ENCODE results near the gene TNFRSF8.

- no peak for TF ChIP-seq FOXS1 (CRISPR knock-in tag; IDR thresholded peaks at IDR 0.05)
- no peak for TF ChIP-seq POLR2A (IDR thresholded peaks at IDR 0.05; ENCODE audit: low read length)
- TF ChIP-seq, protein P1, sequence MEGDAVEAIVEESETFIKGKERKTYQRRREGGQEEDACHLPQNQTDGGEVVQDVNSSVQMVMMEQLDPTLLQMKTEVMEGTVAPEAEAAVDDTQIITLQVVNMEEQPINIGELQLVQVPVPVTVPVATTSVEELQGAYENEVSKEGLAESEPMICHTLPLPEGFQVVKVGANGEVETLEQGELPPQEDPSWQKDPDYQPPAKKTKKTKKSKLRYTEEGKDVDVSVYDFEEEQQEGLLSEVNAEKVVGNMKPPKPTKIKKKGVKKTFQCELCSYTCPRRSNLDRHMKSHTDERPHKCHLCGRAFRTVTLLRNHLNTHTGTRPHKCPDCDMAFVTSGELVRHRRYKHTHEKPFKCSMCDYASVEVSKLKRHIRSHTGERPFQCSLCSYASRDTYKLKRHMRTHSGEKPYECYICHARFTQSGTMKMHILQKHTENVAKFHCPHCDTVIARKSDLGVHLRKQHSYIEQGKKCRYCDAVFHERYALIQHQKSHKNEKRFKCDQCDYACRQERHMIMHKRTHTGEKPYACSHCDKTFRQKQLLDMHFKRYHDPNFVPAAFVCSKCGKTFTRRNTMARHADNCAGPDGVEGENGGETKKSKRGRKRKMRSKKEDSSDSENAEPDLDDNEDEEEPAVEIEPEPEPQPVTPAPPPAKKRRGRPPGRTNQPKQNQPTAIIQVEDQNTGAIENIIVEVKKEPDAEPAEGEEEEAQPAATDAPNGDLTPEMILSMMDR (IDR thresholded peaks at IDR 0.05) = no peak
These were observed 6.7 kb upstream of the TNFRSF8 start for GRCh38 chr1:12056331-12056841.

Data from A549 (cell line).